ENCODE measurements around the gene PDCD1.
"Not testable (repeated sequence)": the region's sequence is repeated elsewhere in the genome, so short reads cannot be mapped to it uniquely, and the experiment has no call there.

The PDCD1 gene

GRCh38 chr2:241813644-241814392 is 44.9 kb downstream of the PDCD1 start:
- DNase-seq (ENCODE audit: low spot score), result no peak

GRCh38 chr2:241812730-241813643 is 45.7 kb downstream of the PDCD1 start:
- no peak for DNase-seq (ENCODE audit: low spot score)

DNA sequence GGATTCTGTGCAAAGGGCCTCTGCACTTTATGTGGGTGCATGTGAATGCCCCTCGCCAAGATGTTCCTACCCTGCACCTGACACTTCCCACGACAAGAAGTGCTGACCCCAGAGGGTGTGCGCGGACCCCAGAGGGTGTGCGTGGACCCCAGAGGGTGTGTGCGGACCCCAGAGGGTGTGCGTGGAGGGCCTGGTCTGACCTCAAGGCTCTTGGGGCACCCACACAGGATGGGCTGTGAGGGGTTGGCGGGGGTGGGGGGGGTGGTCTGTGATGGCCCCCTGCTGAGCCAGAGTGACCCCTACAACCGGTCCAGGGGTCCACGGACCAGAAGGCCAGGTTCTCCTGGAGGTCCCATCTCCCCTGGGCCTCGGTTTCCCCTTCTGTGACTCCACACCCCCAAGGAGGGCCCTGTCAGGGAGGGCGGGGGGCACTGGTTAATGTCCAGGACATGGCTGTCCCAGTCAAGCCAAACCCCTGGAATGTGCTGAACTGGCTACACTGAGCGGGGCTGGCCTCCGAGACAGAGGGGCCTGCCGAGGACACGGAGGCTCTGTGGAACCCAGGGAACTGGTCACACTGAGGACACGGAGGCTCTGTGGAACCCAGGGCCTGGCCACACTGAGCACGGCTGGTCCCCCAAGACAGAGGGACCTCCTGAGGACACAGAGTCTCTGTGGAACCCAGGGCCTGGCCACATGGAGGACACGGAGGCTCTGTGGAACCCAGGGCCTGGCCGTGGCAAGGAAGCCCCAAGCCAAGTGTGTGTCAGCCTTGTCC is 46.6 kb downstream of the PDCD1 start:
- no peak for DNase-seq (ENCODE audit: low spot score)

DNA sequence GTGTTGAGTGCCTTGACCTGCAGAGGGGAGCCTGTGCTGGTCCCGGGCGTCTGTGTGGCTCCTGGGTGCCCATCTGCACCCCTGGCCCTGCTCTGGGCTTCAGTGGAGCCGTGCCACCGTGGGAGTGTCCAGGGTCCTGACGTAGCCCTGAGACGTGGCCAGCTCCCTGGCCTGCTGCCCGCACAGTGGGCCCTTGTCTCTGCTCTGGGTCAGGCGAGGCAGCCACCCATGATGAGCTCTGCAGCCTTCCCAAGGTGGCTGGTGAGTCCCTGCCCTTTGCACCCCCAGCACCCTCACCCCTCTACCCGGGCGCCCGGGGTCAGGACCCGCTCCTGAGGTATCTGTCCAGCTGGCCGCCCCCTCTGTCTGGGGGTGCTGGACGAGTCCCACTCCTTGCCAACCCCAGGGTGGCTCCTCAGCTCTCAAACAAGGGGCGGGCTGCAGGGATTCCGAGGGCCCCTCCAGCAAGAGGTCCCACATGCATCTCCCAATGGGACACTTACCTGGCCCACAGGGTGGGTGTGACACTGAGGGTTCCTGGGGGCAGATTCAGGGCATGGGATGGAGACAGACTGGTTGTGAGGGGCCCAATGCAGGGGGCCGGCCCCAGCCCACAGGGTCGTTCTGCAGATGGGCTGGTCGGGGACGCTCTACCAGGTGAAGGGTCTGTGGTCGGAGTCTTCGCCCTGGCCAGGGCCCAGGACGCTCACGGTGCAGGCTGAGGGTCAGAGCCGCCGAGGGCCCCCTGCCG is 47.3 kb downstream of the PDCD1 start:
- DNase-seq (ENCODE audit: low spot score), result no peak

DNA sequence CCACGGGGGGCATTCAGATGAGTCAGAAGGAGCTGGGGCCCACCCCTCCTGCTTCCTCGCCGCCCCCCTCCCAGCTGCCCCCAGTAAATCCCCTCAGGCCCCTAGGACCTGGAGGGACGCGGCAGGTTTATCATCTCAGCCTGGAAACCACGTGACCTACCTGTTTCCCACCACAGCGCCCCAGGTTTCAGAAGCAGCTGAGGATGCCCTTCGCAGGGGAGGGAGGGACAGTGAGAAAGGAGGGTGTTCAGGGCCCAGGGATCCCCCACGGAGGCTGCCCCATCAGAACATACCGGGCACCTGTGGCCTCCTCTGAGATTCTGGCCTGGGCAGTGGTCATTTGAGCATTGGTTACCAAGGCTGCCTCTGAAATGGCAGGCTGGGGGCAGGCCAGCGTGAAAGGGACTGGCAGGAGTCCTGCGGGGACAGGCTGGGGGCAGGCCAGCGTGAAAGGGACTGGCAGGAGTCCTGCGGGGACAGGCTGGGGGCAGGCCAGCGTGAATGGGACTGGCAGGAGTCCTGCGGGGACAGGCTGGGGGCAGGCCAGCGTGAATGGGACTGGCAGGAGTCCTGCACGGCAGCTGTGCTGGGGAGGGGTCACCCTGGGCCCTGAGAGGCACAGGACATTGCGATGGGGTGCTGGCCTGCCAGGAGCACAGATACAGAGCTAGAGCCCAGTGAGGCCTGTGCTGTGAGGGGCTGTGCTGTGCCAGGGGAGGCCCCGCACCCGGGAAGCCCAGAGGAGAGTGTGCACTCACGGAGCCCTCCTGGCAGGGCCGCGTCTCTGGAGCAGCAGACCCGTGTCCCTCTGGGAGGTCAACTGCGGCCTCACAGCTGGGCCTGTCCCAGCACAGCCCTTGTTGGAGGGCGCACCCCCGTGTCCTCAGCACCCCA is 48.1 kb downstream of the PDCD1 start:
- no peak for DNase-seq (ENCODE audit: low spot score)

DNA sequence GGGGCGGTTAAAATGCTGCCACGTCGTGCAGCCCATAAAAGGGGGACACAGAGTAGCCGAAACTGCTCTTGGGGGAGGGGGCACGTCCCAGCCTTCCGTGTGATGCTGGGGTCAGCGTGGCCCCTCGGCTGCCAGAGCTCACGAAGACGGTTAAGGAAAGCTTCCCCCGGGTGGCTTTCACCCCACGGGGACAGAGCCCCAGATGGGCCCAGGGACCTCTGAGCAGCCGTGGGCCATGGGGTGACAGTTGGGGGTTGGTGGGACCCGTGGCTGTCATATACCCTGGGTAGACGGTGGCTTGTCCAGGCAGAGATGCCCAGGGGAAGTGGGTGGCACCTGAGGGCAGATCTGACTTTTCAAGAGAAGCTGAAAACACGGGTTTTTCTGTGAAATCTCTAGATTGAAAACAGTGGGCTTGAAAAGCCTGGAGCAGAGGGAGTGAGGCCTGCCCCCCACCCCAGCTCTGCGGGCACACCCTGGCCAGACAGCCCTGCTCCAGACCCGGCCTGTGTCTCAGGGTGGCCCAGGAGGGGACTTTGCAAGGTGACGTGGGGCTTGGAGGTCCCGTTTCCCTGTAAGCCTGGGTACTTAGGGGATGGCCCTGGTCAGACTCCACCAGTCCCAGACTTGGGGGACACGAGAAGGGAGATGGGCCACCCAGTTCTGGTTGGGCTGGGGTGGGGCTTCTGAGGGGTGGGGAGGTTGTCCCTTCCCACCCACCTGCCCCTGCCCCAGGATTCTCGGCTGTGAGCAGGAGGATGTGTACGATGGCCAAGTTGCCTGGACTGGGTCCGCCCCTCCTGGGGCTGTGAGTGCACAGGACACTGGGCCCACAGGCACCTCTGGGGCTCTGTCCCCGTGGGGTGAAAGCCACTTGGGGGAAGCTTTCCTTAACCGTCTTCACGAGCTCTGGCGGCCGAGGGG is 49.0 kb downstream of the PDCD1 start:
- DNase-seq (ENCODE audit: low spot score), result no peak

- no peak for DNase-seq (ENCODE audit: low spot score)
Measured at GRCh38 chr2:241808721-241809382, 49.8 kb downstream of the PDCD1 start, which contains the start of gene NEU4. NEU4 (plus strand) TSS chr2:241809193; CDS start chr2:241814485, 5,292 bp downstream.

- no peak for DNase-seq (ENCODE audit: low spot score)
Measured at GRCh38 chr2:241808051-241808720, 50.5 kb downstream of the PDCD1 start.

- not testable (repeated sequence) for DNase-seq (ENCODE audit: low spot score)
Measured at GRCh38 chr2:241806217-241806616, 52.5 kb downstream of the PDCD1 start.

DNA sequence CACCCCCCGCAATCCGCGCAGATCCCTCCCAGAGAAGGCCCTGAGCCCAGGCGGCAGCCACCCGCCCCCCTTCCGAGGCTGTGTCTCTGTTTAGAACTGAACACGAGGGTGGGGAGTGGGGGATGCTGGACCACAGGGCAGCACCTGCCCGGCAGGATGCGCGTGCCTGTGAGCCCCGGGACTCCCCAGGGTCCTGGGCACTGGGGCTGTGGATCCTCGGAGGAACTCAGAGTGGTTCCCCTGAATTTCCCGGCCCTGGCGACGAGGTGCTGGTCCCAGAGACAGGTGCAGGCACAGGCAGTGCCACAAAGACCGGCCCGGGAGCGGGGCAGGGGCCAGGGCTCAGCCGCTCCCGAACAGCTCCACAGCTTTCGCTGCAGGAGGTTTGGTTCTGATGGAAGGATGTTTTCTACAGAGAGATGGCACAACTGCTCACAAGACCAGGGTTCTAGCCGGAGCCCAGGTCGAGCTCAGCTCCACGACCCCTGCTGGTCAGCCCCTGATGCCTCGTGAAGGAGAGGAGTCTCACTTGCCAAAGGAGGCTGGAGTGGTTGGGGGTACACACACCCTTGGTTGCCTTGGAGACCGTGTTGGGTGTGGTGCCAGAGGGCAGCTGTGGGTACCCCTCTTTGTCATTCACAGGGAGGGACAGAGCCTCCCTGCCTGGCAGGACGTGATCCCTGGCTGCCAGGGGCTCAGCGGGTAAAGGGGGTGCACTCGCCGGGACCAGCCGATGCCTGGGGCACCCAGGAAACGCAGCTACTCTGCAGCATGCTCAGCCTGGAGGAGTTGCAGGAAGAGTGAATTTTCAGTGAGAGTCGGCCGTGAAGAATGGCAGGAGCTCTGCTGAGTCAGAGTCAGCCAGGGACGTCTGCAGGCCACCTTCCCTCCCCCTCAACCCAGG is 54.1 kb downstream of the PDCD1 start:
- DNase-seq (ENCODE audit: low spot score), result no peak

DNA sequence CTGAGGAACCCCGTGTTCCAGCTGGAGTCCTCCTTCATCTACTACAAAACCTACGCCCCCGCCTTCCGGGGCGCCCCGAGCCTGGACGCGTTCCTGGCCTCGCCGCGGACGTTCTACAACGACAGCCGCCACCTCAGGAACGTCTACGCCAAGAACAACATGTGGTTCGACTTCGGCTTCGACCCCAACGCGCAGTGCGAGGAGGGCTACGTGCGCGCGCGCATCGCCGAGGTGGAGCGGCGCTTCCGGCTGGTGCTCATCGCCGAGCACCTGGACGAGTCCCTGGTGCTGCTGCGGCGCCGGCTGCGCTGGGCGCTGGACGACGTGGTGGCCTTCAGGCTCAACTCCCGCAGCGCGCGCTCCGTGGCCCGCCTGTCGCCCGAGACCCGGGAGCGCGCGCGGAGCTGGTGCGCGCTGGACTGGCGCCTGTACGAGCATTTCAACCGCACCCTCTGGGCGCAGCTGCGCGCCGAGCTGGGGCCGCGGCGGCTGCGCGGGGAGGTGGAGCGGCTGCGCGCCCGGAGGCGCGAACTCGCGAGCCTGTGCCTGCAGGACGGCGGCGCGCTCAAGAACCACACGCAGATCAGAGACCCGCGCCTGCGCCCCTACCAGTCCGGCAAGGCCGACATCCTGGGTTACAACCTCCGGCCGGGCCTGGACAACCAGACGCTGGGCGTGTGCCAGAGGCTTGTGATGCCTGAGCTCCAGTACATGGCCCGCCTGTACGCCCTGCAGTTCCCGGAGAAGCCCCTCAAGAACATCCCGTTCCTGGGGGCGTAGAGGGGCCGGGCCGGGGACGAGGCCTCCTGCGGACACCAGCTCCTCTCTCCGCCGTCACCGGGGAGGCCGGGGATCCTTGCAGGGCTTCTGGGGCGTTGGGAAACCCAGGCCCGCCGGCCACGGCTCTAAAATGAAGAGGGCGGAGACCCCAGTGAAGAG is 55.0 kb downstream of the PDCD1 start:
- DNase-seq (ENCODE audit: low spot score), result no peak

GRCh38 chr2:241802421-241803318 is 56.0 kb downstream of the PDCD1 start:
- DNase-seq (ENCODE audit: low spot score), result no peak

- DNase-seq (ENCODE audit: low spot score), result no peak
Measured at GRCh38 chr2:241801611-241802420, 56.9 kb downstream of the PDCD1 start.
